ENCODE measurements around the gene DPH2.
A peak's percentile ranks its signal among the peaks of the same experiment; 100 is the strongest.

DPH2 gene

DNA sequence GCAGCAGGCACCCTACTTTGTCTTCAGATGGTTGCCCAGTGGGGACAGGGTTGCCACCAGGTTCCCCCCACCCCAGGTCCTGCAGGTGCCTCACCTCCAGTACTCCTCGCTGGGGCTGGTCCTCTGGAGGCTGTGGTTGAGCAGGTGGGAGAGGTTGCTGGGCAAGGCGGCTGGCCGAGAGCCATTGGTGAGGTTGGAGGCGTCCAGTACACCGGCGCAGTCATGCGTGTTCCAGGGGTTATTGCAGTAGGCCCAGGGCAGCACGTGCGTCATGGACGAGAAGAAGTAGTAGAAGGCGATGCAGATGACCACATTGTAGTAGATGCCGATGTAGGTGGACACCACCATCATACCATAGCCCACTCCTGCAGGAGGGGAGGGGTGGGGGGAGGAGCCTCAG is 38.4 kb downstream of the DPH2 start:
- no peak for DNase-seq

DNA sequence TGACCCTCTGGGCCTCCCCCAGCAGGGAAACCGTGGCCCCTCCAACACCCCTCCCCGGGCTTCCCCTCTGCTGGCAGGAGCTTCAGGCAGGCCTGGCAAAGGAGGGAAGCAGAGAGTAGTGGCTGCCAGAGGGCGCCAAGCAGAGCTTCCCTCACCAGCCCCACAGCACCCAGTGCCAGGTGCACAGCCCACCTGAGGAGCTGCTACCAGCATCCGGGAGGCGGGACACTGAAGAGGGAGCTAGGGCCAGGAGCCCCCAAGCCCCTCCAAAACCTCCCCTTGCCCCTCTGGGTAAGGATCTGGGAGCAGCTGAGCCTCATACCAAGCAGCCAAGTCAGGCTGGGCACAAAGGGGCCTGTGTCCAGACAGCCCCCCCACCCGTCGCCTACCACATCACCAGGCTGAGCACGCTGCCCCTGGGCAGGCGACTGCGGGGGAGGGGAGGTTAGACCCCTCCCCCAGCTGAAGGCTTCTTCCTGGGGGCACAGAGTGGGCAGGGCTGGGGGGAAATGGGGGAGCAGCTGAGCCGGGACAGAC is 41.2 kb downstream of the DPH2 start:
- DNase-seq, result no peak

DNA sequence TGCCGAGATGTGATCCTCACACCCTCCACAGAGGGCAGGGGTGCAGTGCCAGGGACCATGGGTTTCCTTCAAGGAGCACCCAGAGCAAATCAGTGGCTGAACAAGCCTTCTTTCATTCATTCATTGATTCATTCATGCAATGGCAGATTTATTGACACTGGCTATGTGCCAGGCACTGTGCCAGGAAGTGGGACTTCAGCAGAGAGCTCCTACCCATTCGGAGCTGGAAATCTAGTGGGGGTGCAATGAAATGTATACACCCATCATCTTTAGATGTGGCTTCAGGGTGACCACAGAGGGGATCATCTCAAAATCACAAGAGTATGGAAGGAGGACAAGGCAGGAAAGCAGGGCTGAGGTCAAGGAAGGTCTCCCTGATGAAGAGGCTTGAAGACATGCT is 42.6 kb downstream of the DPH2 start:
- peak; percentile 4 for DNase-seq

GRCh38 chr1:44012941-44013609 is 43.3 kb downstream of the DPH2 start:
- no peak for DNase-seq

GRCh38 chr1:44013949-44014348 is 44.1 kb downstream of the DPH2 start:
- no peak for DNase-seq

DNA sequence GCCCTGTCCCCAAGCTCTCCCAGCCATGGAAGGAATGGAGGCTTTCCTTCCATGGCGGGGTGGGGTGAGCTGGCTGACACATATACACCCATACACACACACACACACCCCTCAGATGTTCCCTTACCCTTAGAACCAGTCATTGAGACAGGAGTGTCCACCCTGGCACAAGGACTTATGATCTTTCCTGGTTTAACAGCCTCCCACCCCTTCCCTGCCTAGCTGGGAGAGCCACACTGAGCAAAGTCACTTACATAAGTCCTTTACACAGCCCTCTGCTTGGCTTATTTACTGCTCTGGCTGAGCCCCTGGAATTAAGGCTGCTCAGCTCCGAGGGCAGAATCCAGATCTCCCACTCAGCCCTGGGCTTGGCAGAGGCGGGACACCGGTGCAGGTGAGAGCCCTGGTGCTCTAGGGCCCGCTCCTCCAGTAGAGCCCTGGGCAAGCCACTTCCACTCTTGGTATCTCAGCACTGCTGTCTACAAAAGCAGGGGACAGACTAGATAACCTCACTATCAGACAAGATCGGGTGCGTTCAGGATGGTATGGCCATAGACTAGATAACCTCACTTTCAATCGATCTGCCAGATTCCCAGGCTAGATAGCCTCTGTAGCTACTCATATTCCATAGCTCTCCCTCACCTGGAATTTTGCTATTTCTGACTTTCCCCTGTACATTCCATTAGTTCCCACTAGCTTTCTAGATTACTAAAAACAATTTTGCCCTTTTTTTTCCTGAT is 44.7 kb downstream of the DPH2 start:
- no peak for DNase-seq

DNA sequence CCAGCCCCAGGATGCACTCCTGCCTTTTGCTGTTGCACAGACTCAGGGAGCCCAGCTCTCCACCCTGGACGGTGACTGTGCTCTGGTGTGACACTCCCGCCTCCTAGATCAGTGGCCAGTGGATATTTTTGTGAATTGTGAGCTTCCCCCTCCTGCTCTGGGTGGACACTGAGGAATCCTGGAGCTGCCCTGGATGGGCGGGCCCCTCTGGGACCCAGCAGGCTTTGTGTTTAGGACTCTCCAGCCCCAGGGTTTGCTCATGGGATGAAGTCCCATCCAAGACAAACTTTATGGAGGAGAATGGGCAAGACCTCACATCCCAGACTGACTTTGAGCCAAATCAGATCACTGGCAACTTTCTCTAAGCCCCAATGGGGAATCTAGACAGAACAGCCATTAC is 45.4 kb downstream of the DPH2 start:
- DNase-seq, result no peak

DNA sequence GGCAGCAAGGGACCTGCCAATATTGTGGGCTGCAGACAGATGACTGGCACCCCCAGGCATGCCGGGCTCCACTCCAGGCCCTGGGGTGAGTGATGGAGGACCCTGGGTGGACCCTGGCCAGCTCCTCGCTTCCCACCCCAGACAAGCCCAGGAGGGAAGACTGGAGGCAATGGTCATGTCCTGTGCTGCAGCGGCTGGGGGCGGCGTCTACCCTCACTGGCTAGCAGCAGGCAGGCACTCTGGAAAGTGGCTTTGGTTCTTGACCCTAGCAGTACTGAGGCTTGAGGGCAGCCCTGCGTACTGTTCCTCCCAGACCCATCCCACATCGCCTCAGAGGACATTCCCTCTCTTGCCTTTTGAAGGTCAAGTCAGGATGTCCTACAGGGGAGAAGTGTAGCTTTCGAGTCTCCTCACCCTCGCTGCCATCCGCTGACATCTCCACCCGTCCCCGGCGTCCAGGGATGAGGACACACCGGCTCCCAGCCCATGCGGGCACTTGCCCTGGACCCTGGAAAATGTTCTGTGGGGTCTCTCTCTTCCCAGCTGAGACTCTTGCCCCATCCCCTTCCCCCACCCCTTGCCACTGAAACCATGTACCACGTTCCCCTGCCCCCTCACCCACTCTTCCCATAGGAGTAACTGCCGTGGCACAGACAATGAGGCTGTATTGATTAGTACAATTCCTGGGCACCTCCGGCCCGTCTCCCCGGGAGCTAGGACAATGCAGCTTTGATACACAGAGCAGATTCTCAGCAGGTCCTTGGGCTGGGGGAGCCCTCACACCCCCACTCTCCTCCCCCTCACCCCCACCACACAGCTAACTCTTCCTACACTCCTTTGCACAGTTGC is 46.5 kb downstream of the DPH2 start:
- no peak for DNase-seq

- DNase-seq, result no peak
These were observed 47.1 kb downstream of the DPH2 start for GRCh38 chr1:44016890-44017400.

GRCh38 chr1:44019466-44019948 is 49.7 kb downstream of the DPH2 start:
- DNase-seq, result no peak

DNA sequence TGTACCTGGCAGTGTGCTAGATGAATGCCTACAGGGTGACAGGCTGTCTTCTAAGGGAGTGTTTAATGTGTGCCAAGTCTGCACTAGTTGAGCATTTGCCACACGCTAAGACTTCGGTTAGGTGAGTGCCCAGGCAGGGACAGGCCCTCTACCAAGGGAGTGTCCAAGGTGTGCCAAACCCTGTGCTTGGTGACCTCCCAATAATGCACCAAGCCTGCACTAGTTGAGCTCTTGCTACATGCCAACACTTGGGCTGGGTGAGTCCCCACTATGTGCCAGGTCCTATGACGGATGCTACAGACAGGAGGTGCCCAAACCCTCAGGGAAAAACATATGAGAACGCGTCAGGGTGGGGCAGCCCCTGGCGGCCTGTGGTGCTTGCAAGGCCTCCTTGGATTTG is 50.7 kb downstream of the DPH2 start:
- DNase-seq, result no peak

DNA sequence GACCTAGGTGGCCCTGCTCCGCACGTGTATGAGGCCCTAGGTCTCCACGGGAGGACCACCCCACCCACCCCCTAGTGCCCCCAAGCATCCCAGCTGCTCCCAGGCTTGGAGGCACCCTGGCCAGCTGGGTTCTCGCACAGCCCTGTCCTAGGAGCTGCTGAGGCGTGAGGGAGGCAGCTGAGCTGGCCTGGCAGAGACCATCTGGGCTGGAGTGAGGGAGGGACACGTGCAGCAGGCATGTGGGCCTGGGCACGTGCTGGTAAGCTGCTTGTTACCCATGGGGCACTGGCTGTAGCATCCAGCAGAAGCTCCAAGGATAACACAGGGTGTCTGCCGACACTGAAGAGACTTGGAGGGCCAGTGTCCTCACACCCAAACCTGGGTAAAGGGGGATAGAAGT is 51.3 kb downstream of the DPH2 start:
- no peak for DNase-seq

DNA sequence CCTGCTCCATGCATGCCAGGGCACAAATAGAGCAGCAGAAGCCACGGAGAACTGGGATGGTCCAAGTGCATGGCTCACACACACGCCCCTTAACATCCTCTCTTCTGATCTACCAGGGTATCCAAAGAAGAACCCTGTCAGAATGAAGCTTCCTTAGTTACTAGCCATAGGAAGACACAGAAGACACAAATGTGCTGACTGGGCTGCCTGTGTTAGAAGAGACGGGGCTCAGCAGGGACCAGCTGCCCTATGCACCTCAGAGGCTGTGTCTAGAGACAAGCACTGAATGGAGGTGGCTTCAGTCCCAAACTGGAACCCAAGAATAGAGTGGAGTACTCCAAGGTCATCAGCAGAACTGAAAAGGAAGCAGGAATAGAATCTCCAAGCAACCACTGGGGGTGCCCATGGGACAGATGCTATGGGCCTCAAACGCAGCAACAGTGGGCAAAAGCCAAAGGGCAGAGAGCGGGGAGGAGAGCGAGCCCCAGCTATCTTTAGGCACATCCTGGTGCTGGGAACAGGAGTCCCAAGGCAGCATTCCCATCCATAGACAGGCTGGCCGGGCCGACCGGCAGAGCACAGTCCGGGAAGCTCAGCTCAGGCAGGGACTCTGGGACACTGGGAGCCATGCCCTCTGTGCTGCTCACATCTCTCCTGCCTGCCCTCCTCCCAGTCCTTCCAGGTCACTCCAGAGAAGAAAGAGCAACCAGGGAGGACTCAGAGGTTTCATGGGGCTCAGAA is 51.9 kb downstream of the DPH2 start:
- DNase-seq, result no peak

Data from NCI-H345 (cell line).